HFFc6 (cell line): ENCODE results near the gene C2orf74. TPM values are rescaled to one million over a fixed set of nuclear protein-coding genes. Genes with fewer than 3 reads are reported as not detected.

Source experiments
- DNase-seq: peaks from one replicate; pipeline ENCODE4 v3.0.0-alpha.2; 2018
- H3K27ac Mint-ChIP-seq: 2 replicates; pipeline ENCODE4 v1.8.0; 2020; ENCODE audit warnings: mild to moderate bottlenecking, mixed read lengths
- H3K27me3 Mint-ChIP-seq: 2 replicates; pipeline ENCODE4 v1.8.0; 2021; ENCODE audit warnings: mild to moderate bottlenecking, moderate library complexity, mixed read lengths; ENCODE audit not compliant: insufficient read depth
- H3K36me3 Mint-ChIP-seq: 2 replicates; pipeline ENCODE4 v1.8.0; 2021; ENCODE audit warnings: low read depth, mixed read lengths
- H3K4me1 Mint-ChIP-seq: 2 replicates; pipeline ENCODE4 v1.8.0; 2020; ENCODE audit warnings: low read depth, mixed read lengths
- H3K4me3 Mint-ChIP-seq: 2 replicates; pipeline ENCODE4 v1.8.0; 2020; ENCODE audit warnings: mild to moderate bottlenecking, moderate library complexity, mixed read lengths
- H3K9me3 Mint-ChIP-seq: 2 replicates; pipeline ENCODE4 v1.8.0; 2020; ENCODE audit warnings: mild to moderate bottlenecking, mixed read lengths
- long read RNA-seq: library from polyadenylated mRNA; unstranded; transcript quantifications from one replicate; pipeline ENCODE4 v2.0.0, GENCODE V29; 2019
- total RNA-seq, 6 experiments: library from RNA; stranded (reverse); fragmentation: NEBNext Ultra II Directional; extraction: Animal tissue kit (Norgen Biotek cat#: 25700); gene quantifications; 2 replicates in 1 of 6; 3 replicates in 5 of 6; pipeline ENCODE4 v1.2.3, GENCODE V29; 2021
- TF ChIP-seq, protein P1 (sequence below): fragments of 200-600 bp; sonication (generic); IDR thresholded peaks from 2 replicates; pipeline ENCODE4 v1.5.0; 2021; ENCODE audit warnings: antibody characterized with exemption, mild to moderate bottlenecking

The C2orf74 gene
- total RNA-seq = 10 to 100 TPM; 13.5 to 23.0 (median 20.7) TPM
- long read RNA-seq, transcript C2orf74-202 (4 exons, 879 nt) = major isoform, 15 of 26 reads
- long read RNA-seq, partial matches to known transcripts = 0 of 26 reads
- long read RNA-seq, other reads (novel, unspliced or antisense) = 8 of 26 reads

- Mint-ChIP-seq H3K27ac (no peak within 1 kb of the TSS; the same call in 1 of the 2 replicates), H3K27me3 (no peaks in the 10 kb centered on the region), H3K36me3 (peaks cover 53% of the 10 kb centered on the region), H3K4me3 (no peak within 1 kb of the TSS), H3K4me1 (no peaks in the 10 kb centered on the region), H3K9me3 (no peaks in the 10 kb centered on the region)
- TF ChIP-seq, protein P1, sequence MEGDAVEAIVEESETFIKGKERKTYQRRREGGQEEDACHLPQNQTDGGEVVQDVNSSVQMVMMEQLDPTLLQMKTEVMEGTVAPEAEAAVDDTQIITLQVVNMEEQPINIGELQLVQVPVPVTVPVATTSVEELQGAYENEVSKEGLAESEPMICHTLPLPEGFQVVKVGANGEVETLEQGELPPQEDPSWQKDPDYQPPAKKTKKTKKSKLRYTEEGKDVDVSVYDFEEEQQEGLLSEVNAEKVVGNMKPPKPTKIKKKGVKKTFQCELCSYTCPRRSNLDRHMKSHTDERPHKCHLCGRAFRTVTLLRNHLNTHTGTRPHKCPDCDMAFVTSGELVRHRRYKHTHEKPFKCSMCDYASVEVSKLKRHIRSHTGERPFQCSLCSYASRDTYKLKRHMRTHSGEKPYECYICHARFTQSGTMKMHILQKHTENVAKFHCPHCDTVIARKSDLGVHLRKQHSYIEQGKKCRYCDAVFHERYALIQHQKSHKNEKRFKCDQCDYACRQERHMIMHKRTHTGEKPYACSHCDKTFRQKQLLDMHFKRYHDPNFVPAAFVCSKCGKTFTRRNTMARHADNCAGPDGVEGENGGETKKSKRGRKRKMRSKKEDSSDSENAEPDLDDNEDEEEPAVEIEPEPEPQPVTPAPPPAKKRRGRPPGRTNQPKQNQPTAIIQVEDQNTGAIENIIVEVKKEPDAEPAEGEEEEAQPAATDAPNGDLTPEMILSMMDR = no peak
- no peak for DNase-seq
These were observed at the start of gene C2orf74 for GRCh38 chr2:61161888-61162287. TSS of gene C2orf74 (plus strand) at chr2:61162188. CDS start at chr2:61162515, 327 bp downstream.

- H3K4me1 Mint-ChIP-seq = peaks cover 13% of the 10 kb centered on the region
- H3K4me3 Mint-ChIP-seq = no peak overlapping the region
- H3K36me3 Mint-ChIP-seq = peaks cover 44% of the 10 kb centered on the region
These were observed 47.8 kb upstream of the C2orf74 start for GRCh38 chr2:61114147-61114546.

DNA sequence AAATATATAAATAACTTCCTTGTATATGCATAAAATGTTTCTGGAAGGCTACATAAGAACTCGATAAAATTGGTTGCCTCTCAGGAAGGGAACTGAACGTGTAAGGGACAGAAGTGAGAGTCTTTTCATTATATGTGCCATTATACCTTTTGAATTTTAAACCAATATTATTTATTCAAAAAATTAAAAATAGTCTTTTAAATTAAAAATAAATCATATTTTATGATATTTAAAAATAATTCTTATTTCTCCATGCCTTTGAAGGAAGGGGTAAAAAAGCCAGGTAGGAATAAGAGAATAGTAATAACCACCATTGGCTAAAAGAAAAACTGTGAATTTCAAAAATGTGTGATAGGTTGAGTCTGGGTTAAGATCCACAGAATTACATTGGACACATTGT, 45.7 kb upstream of the C2orf74 start:
- Mint-ChIP-seq H3K27me3 (no peaks in the 10 kb centered on the region), H3K9me3 (no peaks in the 10 kb centered on the region; the same call in 1 of the 2 replicates), H3K4me1 (peaks cover 13% of the 10 kb centered on the region), H3K36me3 (peaks cover 41% of the 10 kb centered on the region), H3K4me3 (no peak overlapping the region), H3K27ac (no peak overlapping the region)
- TF ChIP-seq, protein P1 = no peak
- DNase-seq = no peak

More at GRCh38 chr2:61114147-61114546, 47.8 kb upstream of the C2orf74 start:
- H3K27me3 Mint-ChIP-seq = no peaks in the 10 kb centered on the region
- TF ChIP-seq, protein P1 = no peak
- H3K9me3 Mint-ChIP-seq = no peaks in the 10 kb centered on the region; the same call in 1 of the 2 replicates
- DNase-seq = no peak
- no peak overlapping the region for H3K27ac Mint-ChIP-seq

GRCh38 chr2:61117534-61117933, 44.5 kb upstream of the C2orf74 start:
- H3K4me3 Mint-ChIP-seq = no peak overlapping the region
- DNase-seq = peak; percentile 76
- TF ChIP-seq, protein P1 = no peak
- no peak overlapping the region for H3K27ac Mint-ChIP-seq
- H3K9me3 Mint-ChIP-seq = no peaks in the 10 kb centered on the region; the same call in 1 of the 2 replicates
- no peaks in the 10 kb centered on the region for H3K27me3 Mint-ChIP-seq
- H3K4me1 Mint-ChIP-seq = peaks cover 13% of the 10 kb centered on the region
- peaks cover 33% of the 10 kb centered on the region for H3K36me3 Mint-ChIP-seq

DNA sequence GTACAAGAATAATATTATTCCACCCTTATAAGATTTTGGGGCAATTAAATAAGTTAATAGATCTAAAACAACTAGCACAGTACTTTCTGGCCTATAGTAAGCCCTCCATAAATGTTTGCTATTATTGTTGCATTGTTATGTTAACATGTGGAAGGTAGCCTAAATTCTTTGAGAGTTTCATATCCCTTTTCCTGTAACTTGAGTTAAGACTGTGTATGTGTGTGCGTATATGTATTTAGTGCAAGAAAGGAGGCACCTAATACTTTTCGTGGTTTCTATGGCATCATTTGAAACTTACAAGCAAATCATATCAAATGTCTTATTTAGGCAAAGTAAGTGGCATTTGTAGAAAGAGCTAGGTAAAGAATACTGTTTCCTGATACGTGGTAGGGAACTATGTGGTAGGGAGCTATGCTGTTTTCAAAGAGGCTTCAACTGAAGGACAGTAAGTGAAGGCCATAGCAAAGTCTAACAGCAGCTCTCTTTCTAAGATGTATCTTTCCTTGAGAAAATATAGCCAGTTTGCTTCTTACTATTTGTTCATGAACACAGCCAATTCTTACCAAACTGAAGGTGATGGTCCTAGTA, 36.8 kb upstream of the C2orf74 start:
- H3K36me3 Mint-ChIP-seq = peaks cover 10% of the 10 kb centered on the region; the same call in 1 of the 2 replicates
- H3K27me3 Mint-ChIP-seq = no peaks in the 10 kb centered on the region
- peaks cover 5% of the 10 kb centered on the region for H3K9me3 Mint-ChIP-seq
- no peak overlapping the region for H3K27ac Mint-ChIP-seq
- TF ChIP-seq, protein P1 = no peak
- DNase-seq = no peak
- H3K4me1 Mint-ChIP-seq = no peaks in the 10 kb centered on the region
- H3K4me3 Mint-ChIP-seq = no peak overlapping the region
